Astrocyte of the cerebellum (primary cell): ENCODE data around the gene SEZ6.

Experiments used
- DNase-seq: peaks from one replicate; pipeline ENCODE4 v3.0.0-alpha.2; 2011; ENCODE audit warnings: low read depth
- H3K4me3 ChIP-seq: 2 replicates; pipeline ENCODE4 v1.5.1; 2011; ENCODE audit warnings: mild to moderate bottlenecking, low read depth, low read length, moderate library complexity
- in situ Hi-C: cut with HindIII; loops from 2 replicates; pipeline ENCODE4 v1.10.0; 2017; ENCODE audit warnings: low sequenced_read_pairs
- TF ChIP-seq, protein P1 (sequence below): IDR thresholded peaks from 2 replicates; pipeline ENCODE4 v1.5.1; 2012; ENCODE audit warnings: low read length, low read depth, moderate library complexity, mild to moderate bottlenecking; ENCODE audit errors: missing control alignments

The SEZ6 gene

GRCh38 chr17:28906276-28906675 is 99.6 kb downstream of the SEZ6 start:
- DNase-seq: no peak
- in situ Hi-C loops: loop anchor here (5.0 kb wide), 1 partner anchor 39 kb away; no protein-coding TSS in a partner anchor
- no peak overlapping the region for H3K4me3 ChIP-seq
- TF ChIP-seq, protein P1, sequence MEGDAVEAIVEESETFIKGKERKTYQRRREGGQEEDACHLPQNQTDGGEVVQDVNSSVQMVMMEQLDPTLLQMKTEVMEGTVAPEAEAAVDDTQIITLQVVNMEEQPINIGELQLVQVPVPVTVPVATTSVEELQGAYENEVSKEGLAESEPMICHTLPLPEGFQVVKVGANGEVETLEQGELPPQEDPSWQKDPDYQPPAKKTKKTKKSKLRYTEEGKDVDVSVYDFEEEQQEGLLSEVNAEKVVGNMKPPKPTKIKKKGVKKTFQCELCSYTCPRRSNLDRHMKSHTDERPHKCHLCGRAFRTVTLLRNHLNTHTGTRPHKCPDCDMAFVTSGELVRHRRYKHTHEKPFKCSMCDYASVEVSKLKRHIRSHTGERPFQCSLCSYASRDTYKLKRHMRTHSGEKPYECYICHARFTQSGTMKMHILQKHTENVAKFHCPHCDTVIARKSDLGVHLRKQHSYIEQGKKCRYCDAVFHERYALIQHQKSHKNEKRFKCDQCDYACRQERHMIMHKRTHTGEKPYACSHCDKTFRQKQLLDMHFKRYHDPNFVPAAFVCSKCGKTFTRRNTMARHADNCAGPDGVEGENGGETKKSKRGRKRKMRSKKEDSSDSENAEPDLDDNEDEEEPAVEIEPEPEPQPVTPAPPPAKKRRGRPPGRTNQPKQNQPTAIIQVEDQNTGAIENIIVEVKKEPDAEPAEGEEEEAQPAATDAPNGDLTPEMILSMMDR: no peak
